ENCODE data around the gene MARS1.

Gene MARS1

DNA sequence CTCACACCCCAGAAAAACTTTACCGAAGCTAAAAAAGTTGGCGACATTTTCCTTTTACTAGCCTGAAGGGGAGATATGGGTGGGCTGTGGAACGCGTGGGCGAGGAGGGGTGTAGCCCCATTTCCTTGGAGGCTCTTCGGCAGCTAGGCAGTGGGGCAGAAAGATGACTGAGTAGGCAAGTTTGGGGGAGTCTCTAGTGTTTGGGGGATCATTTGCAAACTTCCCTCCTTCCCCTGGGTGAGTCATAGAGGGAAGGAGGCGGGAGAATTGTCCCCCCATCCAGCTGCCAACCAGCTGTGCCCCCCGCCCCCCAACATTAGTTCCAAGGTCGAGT is 26.0 kb upstream of the MARS1 start:
- H3K4me1 ChIP-seq (ENCODE audit: control insufficient read depth, insufficient read depth, low read length), result peaks cover 8% of the 10 kb centered on the region
- CTCF ChIA-PET, result interaction anchor here (0.6 to 4.2 kb wide), 16 partner anchors 9 to 1013 kb away, joined by 3 to 38 read pairs (median 4); partner anchors contain the start of genes ARHGAP9 and TIMELESS
- H3K27ac ChIP-seq (ENCODE audit: extremely low read depth, low read depth, low read length), result peak overlapping the region; percentile 25; the same call in 1 of the 2 replicates
- POLR2A ChIA-PET, result interaction anchor here (4.0 kb wide), 1 partner anchor 58 kb away, joined by 13 read pairs; the partner anchor contains the start of gene DDIT3
- H3K4me3 ChIP-seq (ENCODE audit: low read depth, low read length), result peak overlapping the region; percentile 48
- H3K9me3 ChIP-seq (ENCODE audit: control insufficient read depth, insufficient read depth, low read depth, low read length), result no peaks in the 10 kb centered on the region
- no peaks in the 10 kb centered on the region for H3K36me3 ChIP-seq (ENCODE audit: control insufficient read depth in 2 of 2, insufficient read depth in 1 of 2, low read length in 2 of 2)
- no peak for TF ChIP-seq ZNF138 (tag by site-specific recombination; IDR thresholded peaks at IDR 0.05; ENCODE audit: borderline replicate concordance)
- TF ChIP-seq, protein P1, sequence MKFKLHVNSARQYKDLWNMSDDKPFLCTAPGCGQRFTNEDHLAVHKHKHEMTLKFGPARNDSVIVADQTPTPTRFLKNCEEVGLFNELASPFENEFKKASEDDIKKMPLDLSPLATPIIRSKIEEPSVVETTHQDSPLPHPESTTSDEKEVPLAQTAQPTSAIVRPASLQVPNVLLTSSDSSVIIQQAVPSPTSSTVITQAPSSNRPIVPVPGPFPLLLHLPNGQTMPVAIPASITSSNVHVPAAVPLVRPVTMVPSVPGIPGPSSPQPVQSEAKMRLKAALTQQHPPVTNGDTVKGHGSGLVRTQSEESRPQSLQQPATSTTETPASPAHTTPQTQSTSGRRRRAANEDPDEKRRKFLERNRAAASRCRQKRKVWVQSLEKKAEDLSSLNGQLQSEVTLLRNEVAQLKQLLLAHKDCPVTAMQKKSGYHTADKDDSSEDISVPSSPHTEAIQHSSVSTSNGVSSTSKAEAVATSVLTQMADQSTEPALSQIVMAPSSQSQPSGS (tag by site-specific recombination; IDR thresholded peaks at IDR 0.05; ENCODE audit: low read depth), result no peak
- no peak for TF ChIP-seq KLF7 (tag by site-specific recombination; IDR thresholded peaks at IDR 0.05; ENCODE audit: borderline replicate concordance)
- no peak for TF ChIP-seq ZNF621 (tag by site-specific recombination; IDR thresholded peaks at IDR 0.05)
- peak; percentile 60; the same call in 1 of the 2 replicates for TF ChIP-seq ZBTB48 (tag by site-specific recombination; IDR thresholded peaks at IDR 0.05)
- TF ChIP-seq ZNF670 (tag by site-specific recombination; IDR thresholded peaks at IDR 0.05; ENCODE audit: low read depth), result no peak
- TF ChIP-seq MEIS1 (CRISPR knock-in tag; IDR thresholded peaks at IDR 0.05; ENCODE audit: borderline replicate concordance), result no peak
- TF ChIP-seq ZNF121 (tag by site-specific recombination; IDR thresholded peaks at IDR 0.05), result no peak
- TF ChIP-seq EGR2 (tag by site-specific recombination; IDR thresholded peaks at IDR 0.05; ENCODE audit: low read depth), result peak; percentile 10; the same call in 1 of the 2 replicates
- TF ChIP-seq ZNF560 (tag by site-specific recombination; IDR thresholded peaks at IDR 0.05; ENCODE audit: borderline replicate concordance), result no peak
- TF ChIP-seq ZBTB7A (tag by site-specific recombination; IDR thresholded peaks at IDR 0.05; ENCODE audit: low read depth), result peak; percentile 92
- TF ChIP-seq ZNF391 (tag by site-specific recombination; IDR thresholded peaks at IDR 0.05; ENCODE audit: borderline replicate concordance, low read depth), result no peak
- TF ChIP-seq ZNF596 (tag by site-specific recombination; IDR thresholded peaks at IDR 0.05), result no peak
- TF ChIP-seq ZNF549 (tag by site-specific recombination; IDR thresholded peaks at IDR 0.05), result no peak
- TF ChIP-seq FEZF1 (tag by site-specific recombination; IDR thresholded peaks at IDR 0.05), result no peak
- TF ChIP-seq ZNF488 (tag by site-specific recombination; IDR thresholded peaks at IDR 0.05), result no peak
- TF ChIP-seq ZBTB10 (tag by site-specific recombination; IDR thresholded peaks at IDR 0.05), result peak; percentile 100
- no peak for TF ChIP-seq ZNF112 (tag by site-specific recombination; IDR thresholded peaks at IDR 0.05)
- peak; percentile 88 for TF ChIP-seq ZFHX2 (tag by site-specific recombination; conservative IDR thresholded peaks at IDR 0.05)
- 0 out of 2 replicates have a peak, but pooled peaks have one; percentile 11 for TF ChIP-seq KLF9 (tag by site-specific recombination; IDR thresholded peaks at IDR 0.05; ENCODE audit: low read depth)
- no peak for TF ChIP-seq ZNF211 (tag by site-specific recombination; IDR thresholded peaks at IDR 0.05; ENCODE audit: low read depth)
- TF ChIP-seq ZNF449 (tag by site-specific recombination; IDR thresholded peaks at IDR 0.05), result no peak
- no peak for TF ChIP-seq ZBTB1 (tag by site-specific recombination; IDR thresholded peaks at IDR 0.05)
- no peak; the same call in 1 of the 2 replicates for TF ChIP-seq ZNF366 (tag by site-specific recombination; conservative IDR thresholded peaks at IDR 0.05)
- no peak for TF ChIP-seq ZFP37 (tag by site-specific recombination; IDR thresholded peaks at IDR 0.05)
- TF ChIP-seq ZNF133 (tag by site-specific recombination; IDR thresholded peaks at IDR 0.05), result no peak
- no peak for TF ChIP-seq ZNF175 (tag by site-specific recombination; IDR thresholded peaks at IDR 0.05)
- no peak for TF ChIP-seq ZNF530 (tag by site-specific recombination; IDR thresholded peaks at IDR 0.05; ENCODE audit: low read depth)
- no peak for TF ChIP-seq ZSCAN5A (tag by site-specific recombination; IDR thresholded peaks at IDR 0.05)
- TF ChIP-seq ZNF292 (tag by site-specific recombination; IDR thresholded peaks at IDR 0.05; ENCODE audit: borderline replicate concordance, low read depth), result no peak
